K562 (cell line): Measurements from ENCODE around the gene MFAP5. TPM values are rescaled to one million over a fixed set of nuclear protein-coding genes. Genes with fewer than 3 reads are reported as not detected.

Experiments
- ATAC-seq: fragments of 200-7000 bp; cut with Tn5 transposase; 3 replicates; pipeline ENCODE4 v1.9.1; 2020; ENCODE audit warnings: moderate library complexity
- BruUV-seq: library from RNA; stranded (reverse); fragments of 400-500 nt; replicated peaks from 2 replicates; lab custom pipeline; 2021; lab: Mats Ljungman, UMichigan
- CTCF ChIA-PET: fragments of 300-600 bp; formaldehyde crosslinking; extraction: SDS; loops from one replicate; lab custom pipeline; 2021; ENCODE audit warnings: low intra/inter-chr PET ratio; lab: Yijun Ruan, JAX
- POLR2A ChIA-PET: fragments of 300-600, 350-650 bp; sonication (Branson Sonifier 250); formaldehyde crosslinking; extraction: SDS; loops from one replicate; lab custom pipeline; 2021; ENCODE audit warnings: antibody characterized with exemption, inconsistent platforms; lab: Yijun Ruan, JAX
- DNase-seq, 4 experiments: peaks; one replicate each; pipeline versions ENCODE4 v3.0.0 to v3.0.0-alpha.2; 2011 to 2018; ENCODE audit warnings: low spot score in 3 of 4, mixed read lengths in 3 of 4; ENCODE audit errors: extremely low read depth in 1 of 4
- FAIRE-seq: peaks from 2 replicates; lab custom pipeline; 2011; peaks lifted over from hg19 to GRCh38; lab: Jason Lieb, UNC
- H2AFZ ChIP-seq: 2 replicates; pipeline ENCODE4 v1.6.0; 2011; ENCODE audit warnings: low read depth, low read length, control low read depth, inconsistent platforms
- H3K27ac ChIP-seq: fragments of 200-600 bp; 3 replicates; pipeline ENCODE4 v1.8.0; 2011; ENCODE audit warnings: low read depth, mild to moderate bottlenecking, control low read depth, inconsistent platforms, low read length, moderate library complexity, mixed read lengths; ENCODE audit errors: extremely low read depth
- H3K27me3 ChIP-seq, 2 experiments: fragments of 300-600 bp in 1 of 2; 2 replicates in 1 of 2; 3 replicates in 1 of 2; pipeline versions ENCODE4 v1.6.0 to v1.8.0; 2011; ENCODE audit warnings: inconsistent platforms in 2 of 2, low read length in 2 of 2, mild to moderate bottlenecking in 1 of 2, mixed read lengths in 1 of 2, moderate library complexity in 1 of 2; ENCODE audit not compliant: control insufficient read depth in 2 of 2, insufficient read depth in 2 of 2
- H3K36me3 ChIP-seq: fragments of 300-600 bp; 3 replicates; pipeline ENCODE4 v1.8.0; 2011; ENCODE audit warnings: mild to moderate bottlenecking, low read length, inconsistent platforms; ENCODE audit not compliant: control insufficient read depth, insufficient read depth
- H3K4me1 ChIP-seq, 2 experiments: fragments of 200-600 bp in 1 of 2; replicated peaks in 1 of 2; 2 replicates in 1 of 2; 3 replicates in 1 of 2; pipeline versions ENCODE4 v1.5.1 to v1.8.0; 2011; ENCODE audit warnings: inconsistent platforms in 2 of 2, low read length in 2 of 2, mild to moderate bottlenecking in 1 of 2, mixed read lengths in 1 of 2, moderate library complexity in 1 of 2; ENCODE audit not compliant: control insufficient read depth in 2 of 2, insufficient read depth in 2 of 2
- H3K4me2 ChIP-seq: 2 replicates; pipeline ENCODE4 v1.6.1; 2011; ENCODE audit warnings: low read length, control low read depth, inconsistent platforms, mixed read lengths; ENCODE audit not compliant: insufficient read depth
- H3K4me3 ChIP-seq: fragments of 200-600 bp; sonication (generic), shearing (Covaris generic); 2 replicates; pipeline ENCODE4 v1.5.1; 2016; ENCODE audit warnings: control low read depth, inconsistent platforms
- H3K79me2 ChIP-seq: fragments of 200-600 bp; 3 replicates; pipeline ENCODE4 v1.8.0; 2011; ENCODE audit warnings: low read length, inconsistent platforms; ENCODE audit not compliant: control insufficient read depth, insufficient read depth
- H3K9ac ChIP-seq, 2 experiments: 2 replicates each; pipeline versions ENCODE4 v1.6.0 to v1.6.1; 2011; ENCODE audit warnings: low read depth in 2 of 2, low read length in 2 of 2, control low read depth in 1 of 2, inconsistent platforms in 1 of 2, mild to moderate bottlenecking in 1 of 2, mixed read lengths in 1 of 2; ENCODE audit not compliant: insufficient read depth in 1 of 2
- H3K9me1 ChIP-seq: one replicate; pipeline ENCODE4 v1.6.0; 2011; ENCODE audit warnings: inconsistent platforms, mild to moderate bottlenecking, low read length, moderate library complexity; ENCODE audit not compliant: control insufficient read depth, insufficient read depth
- H3K9me3 ChIP-seq: replicated peaks from 2 replicates; pipeline ENCODE4 v1.5.1; 2011; ENCODE audit warnings: low read depth, low read length, inconsistent platforms; ENCODE audit not compliant: control insufficient read depth, insufficient read depth
- H4K20me1 ChIP-seq: replicated peaks from 2 replicates; pipeline ENCODE4 v1.6.1; 2011; ENCODE audit warnings: low read length, inconsistent platforms, mixed read lengths; ENCODE audit not compliant: control insufficient read depth, insufficient read depth
- AFF4 ChIP-seq: sonication (generic); formaldehyde crosslinking; IDR thresholded peaks from 2 replicates; pipeline ENCODE4 v1.8.0; 2023; ENCODE audit warnings: mild to moderate bottlenecking, missing genetic modification reagents
- CREM ChIP-seq: IDR thresholded peaks from 2 replicates; pipeline ENCODE4 v1.6.1; 2014; ENCODE audit warnings: antibody characterized with exemption, low read depth
- CTCF ChIP-seq, 3 experiments: IDR thresholded peaks in 2 of 3; conservative IDR thresholded peaks in 1 of 3; 2 replicates each; pipeline ENCODE4 v1.5.1; 2011 to 2012; ENCODE audit warnings: low read length in 3 of 3, mild to moderate bottlenecking in 3 of 3, control low read depth in 2 of 3, improper control_type of control experiment in 1 of 3, inconsistent platforms in 1 of 3, low read depth in 1 of 3, mixed read lengths in 1 of 3, moderate library complexity in 1 of 3; ENCODE audit not compliant: insufficient read depth in 2 of 3
- ETV1 ChIP-seq: fragments of 450-650 bp; conservative IDR thresholded peaks from 2 replicates; pipeline ENCODE4 v1.6.1; 2016; ENCODE audit warnings: missing genetic modification characterization, control low read depth, low read depth, missing compliant biosample characterization
- GTF2B ChIP-seq: IDR thresholded peaks from 2 replicates; pipeline ENCODE4 v1.6.1; 2011; ENCODE audit not compliant: insufficient read length; ENCODE audit errors: extremely low read depth
- HBP1 ChIP-seq: fragments of 450-650 bp; formaldehyde crosslinking; IDR thresholded peaks from 2 replicates; pipeline ENCODE4 v1.4.0; 2022; ENCODE audit warnings: missing genetic modification characterization
- MXD1 ChIP-seq: fragments of 250-450 bp; sonication (Bioruptor Pico); IDR thresholded peaks from 2 replicates; pipeline ENCODE4 v1.8.0; 2021; ENCODE audit warnings: borderline replicate concordance, mild to moderate bottlenecking, moderate library complexity; ENCODE audit not compliant: poor library complexity, severe bottlenecking
- NFE2L1 ChIP-seq: fragments of 450-650 bp; IDR thresholded peaks from 2 replicates; pipeline ENCODE4 v1.6.1; 2016; ENCODE audit warnings: missing genetic modification characterization, low read depth, mild to moderate bottlenecking, missing compliant biosample characterization, moderate library complexity, borderline replicate concordance
- NR0B1 ChIP-seq: fragments of 450-650 bp; IDR thresholded peaks from one replicate; pipeline ENCODE4 v1.6.1; 2018; ENCODE audit warnings: mild to moderate bottlenecking, moderate library complexity; ENCODE audit not compliant: partially characterized antibody
- TEAD2 ChIP-seq: fragments of 450-650 bp; IDR thresholded peaks from 2 replicates; pipeline ENCODE4 v1.6.1; 2016; ENCODE audit warnings: missing genetic modification characterization, control low read depth, missing compliant biosample characterization
- ZNF253 ChIP-seq: fragments of 250-450 bp; sonication (Bioruptor Pico); conservative IDR thresholded peaks from 2 replicates; pipeline ENCODE4 v1.6.1; 2021; ENCODE audit warnings: mild to moderate bottlenecking
- ZNF551 ChIP-seq: fragments of 250-450 bp; sonication (Bioruptor Pico); IDR thresholded peaks from 2 replicates; pipeline ENCODE4 v1.5.0; 2021; ENCODE audit warnings: mild to moderate bottlenecking, moderate library complexity
- WGBS: fragments of 100-300 bp; shearing (Covaris generic); methylation state at CpG from one replicate; pipeline ENCODE4 v1.1.6; 2016; ENCODE audit warnings: low coverage, mixed read lengths; ENCODE audit not compliant: insufficient coverage; ENCODE audit errors: missing lambda C conversion rate; 5-methylcytosine and 5-hydroxymethylcytosine counted together
- in situ Hi-C: fragments of 300-500 bp; cut with MboI; formaldehyde crosslinking; loops from 4 replicates; pipeline ENCODE4 v1.15.0; 2018; ENCODE audit warnings: inconsistent platforms, mixed read lengths
- intact Hi-C: fragments of 100-400 bp; cut with micrococcal nuclease; formaldehyde crosslinking; loops from 2 replicates; pipeline ENCODE4 v1.14.2; 2022
- polyA plus RNA-seq, 8 experiments: library from polyadenylated mRNA; depleted of rRNA in 4 of 8; stranded (reverse) in 5 of 8; unstranded in 3 of 8; fragments of >200 nt; fragmentation: Nextera tagmentation in 2 of 8; fragmentation: Illumina TruSeq in 1 of 8; extraction: Ambion mirVana in 2 of 8; extraction: Trizol in 1 of 8; gene quantifications; 2 replicates each; pipeline versions ENCODE4 v1.2.1 to v1.2.3, GENCODE V29; 2011 to 2014; ENCODE audit warnings: inconsistent platforms in 1 of 8, missing spikeins in 1 of 8
- total RNA-seq, 7 experiments: library from RNA; depleted of rRNA in 6 of 7; stranded (reverse); fragments of >200 nt in 6 of 7; fragmentation: Illumina TruSeq in 2 of 7; extraction: Trizol in 2 of 7; gene quantifications; 2 replicates each; pipeline versions ENCODE4 v1.2.1 to v1.2.3, GENCODE V29; 2011 to 2021; ENCODE audit warnings: low replicate concordance in 1 of 7

Gene MFAP5
- total and polyA plus RNA-seq, 9 of the 15 experiments (the other 6 are each of a cell fraction or from before 2014, with no cell fraction given) = not detected

GRCh38 chr12:8668441-8668840 is 5.8 kb upstream of the MFAP5 start:
- BruUV-seq = no TSS peak
- Histone ChIP-seq H3K36me3 (no peaks in the 10 kb centered on the region), H3K9me3 (no peaks in the 10 kb centered on the region), H3K4me2 (no peak overlapping the region), H3K9me1 (no peaks in the 10 kb centered on the region), H4K20me1 (no peaks in the 10 kb centered on the region), H3K27me3 (peaks cover 3 to 13% of the 10 kb centered on the region in 2 experiments; a peak in 3 of 5 replicates), H3K27ac (no peak overlapping the region), H3K9ac (no peak overlapping the region), H2AFZ (no peak overlapping the region), H3K4me1 (no peaks in the 10 kb centered on the region), H3K79me2 (no peaks in the 10 kb centered on the region), H3K4me3 (no peak overlapping the region)
- FAIRE-seq (no peak), ATAC-seq (no peak), DNase-seq (no peak)
- CTCF ChIA-PET = no interaction called here
- intact Hi-C loops = no loop called here
- WGBS = 0% methylated on average over 2 of the region's 2 CpGs
- in situ Hi-C loops = no loop called here
- POLR2A ChIA-PET = no interaction called here
- TF ChIP-seq HBP1 (CRISPR knock-in tag) (no peak), CREM (no peak), NFE2L1 (tag) (no peak), ETV1 (tag) (no peak), ZNF253 (CRISPR knock-in tag) (no peak), NR0B1 (no peak), AFF4 (no peak), ZNF551 (CRISPR knock-in tag) (no peak), GTF2B (no peak), MXD1 (CRISPR knock-in tag) (no peak), CTCF (IDR thresholded peaks at IDR 0.05 in 2 of 3, conservative IDR thresholded peaks at IDR 0.05 in 1 of 3; ENCODE audit: insufficient read depth in 2 of 3, low read depth in 1 of 3, low read length in 3 of 3) (no peak), TEAD2 (tag) (no peak)
